Kidney tubule cell (primary cell): ENCODE data around the gene DAND5.

ENCODE experiments used
- DNase-seq: peaks from one replicate; pipeline ENCODE4 v3.0.0-alpha.2; 2018; ENCODE audit warnings: low spot score

The DAND5 gene

GRCh38 chr19:12969292-12969988 lies at the start of gene DAND5:
Gene DAND5 (plus strand): TSS chr19:12969576. CDS start chr19:12969661, 85 bp downstream.
- DNase-seq: no peak

GRCh38 chr19:12921047-12921446 lies 48.3 kb upstream of the DAND5 start:
- no peak for DNase-seq

- no peak for DNase-seq
These were observed 46.4 kb upstream of the DAND5 start for GRCh38 chr19:12922959-12923358.

- DNase-seq: no peak
These were observed 44.6 kb upstream of the DAND5 start for GRCh38 chr19:12924621-12925310.

GRCh38 chr19:12930002-12930645 lies 39.3 kb upstream of the DAND5 start:
- no peak for DNase-seq

- DNase-seq: no peak
These were observed 36.7 kb upstream of the DAND5 start for GRCh38 chr19:12932392-12933286.

- DNase-seq: peak; percentile 91
These were observed 35.9 kb upstream of the DAND5 start, which contains the start of gene FARSA for GRCh38 chr19:12933287-12934072. Gene FARSA (minus strand): TSS chr19:12933711. CDS start chr19:12933696, 15 bp downstream.

- DNase-seq: no peak
These were observed 34.3 kb upstream of the DAND5 start for GRCh38 chr19:12935071-12935470.

- DNase-seq: no peak
These were observed 32.8 kb upstream of the DAND5 start for GRCh38 chr19:12936582-12936981.

- peak; percentile 55 for DNase-seq
These were observed 32.1 kb upstream of the DAND5 start for GRCh38 chr19:12937093-12937926.

GRCh38 chr19:12937927-12938778 lies 31.2 kb upstream of the DAND5 start, which contains the start of gene CALR:
Gene CALR (plus strand): TSS chr19:12938609. CDS start chr19:12938680, 71 bp downstream.
- peak; percentile 99 for DNase-seq

- peak; percentile 42 for DNase-seq
These were observed 30.4 kb upstream of the DAND5 start for GRCh38 chr19:12938779-12939601.

- no peak for DNase-seq
These were observed 29.4 kb upstream of the DAND5 start for GRCh38 chr19:12939975-12940423.

- no peak for DNase-seq
These were observed 28.5 kb upstream of the DAND5 start for GRCh38 chr19:12940897-12941296.

GRCh38 chr19:12943437-12944044 lies 25.8 kb upstream of the DAND5 start:
- no peak for DNase-seq

GRCh38 chr19:12944104-12944674 lies 25.2 kb upstream of the DAND5 start:
- no peak for DNase-seq

GRCh38 chr19:12945479-12946091 lies 23.8 kb upstream of the DAND5 start, which contains the start of gene RAD23A:
Gene RAD23A (plus strand): TSS chr19:12945862. CDS start chr19:12945949, 87 bp downstream.
- DNase-seq: peak; percentile 98
